PC-9 (cell line): ENCODE results near the gene PRRX1. TPM values are rescaled to one million over a fixed set of nuclear protein-coding genes. Genes with fewer than 3 reads are reported as not detected.
A peak's percentile ranks its signal among the peaks of the same experiment; 100 is the strongest.

ENCODE experiments used
- Bru-seq: library from RNA; stranded (reverse); fragments of 400-500 nt; gene quantifications from one replicate; lab custom pipeline; 2021; lab: Mats Ljungman, UMichigan
- BruChase-seq, 2 experiments: library from RNA; stranded (reverse); fragments of 400-500 nt; gene quantifications; one replicate each; lab custom pipeline; 2021; lab: Mats Ljungman, UMichigan
- BruUV-seq: library from RNA; stranded (reverse); fragments of 400-500 nt; replicated peaks from 2 replicates; lab custom pipeline; 2021; lab: Mats Ljungman, UMichigan
- CTCF ChIA-PET: fragments of 300-600 bp; sonication (Branson Sonifier 250); formaldehyde crosslinking; loops from one replicate; lab custom pipeline; 2022; ENCODE audit warnings: antibody characterized with exemption; lab: Charles Lee
- POLR2A ChIA-PET: fragments of 300-600 bp; sonication (Branson Sonifier 250); formaldehyde crosslinking; loops from one replicate; lab custom pipeline; 2022; ENCODE audit warnings: antibody characterized with exemption; ENCODE audit not compliant: unreplicated experiment; lab: Charles Lee
- DNase-seq, 2 experiments: peaks; one replicate each; pipeline versions ENCODE4 v3.0.0 to v3.0.0-alpha.2; 2015 to 2022; ENCODE audit warnings: mixed read lengths in 1 of 2
- H2AFZ ChIP-seq: fragments of 200-600 bp; sonication (generic); 2 replicates; pipeline ENCODE4 v1.8.1; 2017; ENCODE audit warnings: antibody characterized with exemption
- H3F3A ChIP-seq: fragments of 200-600 bp; sonication (generic); 2 replicates; pipeline ENCODE4 v1.8.1; 2017; ENCODE audit warnings: antibody characterized with exemption, mild to moderate bottlenecking, low read depth; ENCODE audit not compliant: insufficient read depth
- H3K27ac ChIP-seq: fragments of 200-600 bp; sonication (generic); 2 replicates; pipeline ENCODE4 v1.6.1; 2016; ENCODE audit warnings: mixed run types
- H3K27me3 ChIP-seq: fragments of 200-600 bp; sonication (generic); 2 replicates; pipeline ENCODE4 v1.6.1; 2016; ENCODE audit warnings: low read depth, mixed run types; ENCODE audit not compliant: insufficient read depth
- H3K36me3 ChIP-seq: fragments of 200-600 bp; sonication (generic); 2 replicates; pipeline ENCODE4 v1.6.1; 2016; ENCODE audit warnings: low read depth, mixed run types
- H3K4me1 ChIP-seq: fragments of 200-600 bp; sonication (generic); replicated peaks from 2 replicates; pipeline ENCODE4 v1.6.1; 2016; ENCODE audit warnings: mixed run types; ENCODE audit not compliant: insufficient read depth
- H3K4me2 ChIP-seq: fragments of 200-600 bp; sonication (generic); 2 replicates; pipeline ENCODE4 v1.6.1; 2017; ENCODE audit warnings: mixed run types
- H3K4me3 ChIP-seq: fragments of 200-600 bp; sonication (generic); 2 replicates; pipeline ENCODE4 v1.6.1; 2016; ENCODE audit warnings: mixed run types
- H3K79me2 ChIP-seq: fragments of 200-600 bp; sonication (generic); 2 replicates; pipeline ENCODE4 v1.6.1; 2017; ENCODE audit warnings: low read depth, mixed run types
- H3K9me2 ChIP-seq: fragments of 200-600 bp; sonication (generic); 2 replicates; pipeline ENCODE4 v1.8.1; 2017; ENCODE audit warnings: mild to moderate bottlenecking; ENCODE audit not compliant: insufficient read depth
- H3K9me3 ChIP-seq: fragments of 200-600 bp; sonication (generic); 2 replicates; pipeline ENCODE4 v1.8.1; 2016; ENCODE audit warnings: low read depth; ENCODE audit not compliant: insufficient read depth
- H4K20me1 ChIP-seq: fragments of 200-600 bp; sonication (generic); 2 replicates; pipeline ENCODE4 v1.8.1; 2017; ENCODE audit not compliant: insufficient read depth
- EZH2 ChIP-seq: fragments of 200-600 bp; sonication (generic); IDR thresholded peaks from 2 replicates; pipeline ENCODE4 v1.8.0; 2017; ENCODE audit warnings: antibody characterized with exemption, low read depth
- intact Hi-C: fragments of 100-400 bp; cut with micrococcal nuclease; formaldehyde crosslinking; loops from one replicate; pipeline ENCODE4 v1.10.0; 2022; ENCODE audit not compliant: unreplicated experiment
- long read RNA-seq: library from polyadenylated mRNA; stranded (forward); transcript quantifications from one replicate; pipeline ENCODE4 v2.0.0, GENCODE V29; 2022
- total RNA-seq: library from RNA; stranded (reverse); gene quantifications from 2 replicates; pipeline ENCODE4 v1.2.3, GENCODE V29; 2021
- TF ChIP-seq, protein P1 (sequence below): fragments of 200-600 bp; sonication (generic); conservative IDR thresholded peaks from 2 replicates; pipeline ENCODE4 v1.6.1; 2017; ENCODE audit warnings: mixed run types, antibody characterized with exemption, mild to moderate bottlenecking, moderate library complexity

The PRRX1 gene
- not detected in 2 replicates for total RNA-seq
- percentile 4 among the genes with signal in this experiment for Bru-seq, nascent RNA
- not detected for BruChase-seq, experiment 1, labeled RNA remaining after a 2-hour chase
- BruChase-seq, experiment 2, labeled RNA remaining after a 6-hour chase = percentile 3 among the genes with signal in this experiment
- long read RNA-seq = 0 reads

DNA sequence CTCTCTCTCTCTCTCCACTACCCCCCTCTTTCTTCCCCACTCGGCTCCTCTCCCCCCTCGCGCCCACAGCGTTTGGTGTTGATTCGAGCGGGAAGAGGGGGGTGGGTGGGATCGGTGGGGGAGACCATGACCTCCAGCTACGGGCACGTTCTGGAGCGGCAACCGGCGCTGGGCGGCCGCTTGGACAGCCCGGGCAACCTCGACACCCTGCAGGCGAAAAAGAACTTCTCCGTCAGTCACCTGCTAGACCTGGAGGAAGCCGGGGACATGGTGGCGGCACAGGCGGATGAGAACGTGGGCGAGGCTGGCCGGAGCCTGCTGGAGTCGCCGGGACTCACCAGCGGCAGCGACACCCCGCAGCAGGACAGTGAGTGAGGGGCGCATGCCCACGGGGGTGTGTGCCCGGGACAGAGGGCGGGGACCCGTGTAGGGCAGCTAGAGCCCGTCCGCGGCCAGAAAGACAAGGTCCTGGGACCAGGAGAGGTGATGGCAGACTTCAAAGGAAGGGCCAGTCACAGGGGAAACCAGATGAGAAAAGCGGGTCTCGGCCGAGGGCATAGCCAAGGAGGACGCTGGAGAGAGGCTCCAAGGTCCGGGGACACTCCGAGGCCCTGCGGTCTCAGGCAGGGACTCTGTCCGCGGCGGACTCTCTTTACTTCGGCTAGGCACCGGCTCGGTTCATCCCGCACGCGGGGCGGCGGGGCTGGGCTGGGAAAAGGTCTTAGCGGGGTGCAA, at the start of gene PRRX1:
Gene PRRX1, plus strand, starts transcription at position 39 of the 735 bp plus-strand sequence. Its CDS starts 88 bp downstream, at position 127.
- no peaks in the 10 kb centered on the region for H3F3A ChIP-seq
- CTCF ChIA-PET = no interaction called here
- no peaks in the 10 kb centered on the region for H3K9me3 ChIP-seq
- TF ChIP-seq, protein P1, sequence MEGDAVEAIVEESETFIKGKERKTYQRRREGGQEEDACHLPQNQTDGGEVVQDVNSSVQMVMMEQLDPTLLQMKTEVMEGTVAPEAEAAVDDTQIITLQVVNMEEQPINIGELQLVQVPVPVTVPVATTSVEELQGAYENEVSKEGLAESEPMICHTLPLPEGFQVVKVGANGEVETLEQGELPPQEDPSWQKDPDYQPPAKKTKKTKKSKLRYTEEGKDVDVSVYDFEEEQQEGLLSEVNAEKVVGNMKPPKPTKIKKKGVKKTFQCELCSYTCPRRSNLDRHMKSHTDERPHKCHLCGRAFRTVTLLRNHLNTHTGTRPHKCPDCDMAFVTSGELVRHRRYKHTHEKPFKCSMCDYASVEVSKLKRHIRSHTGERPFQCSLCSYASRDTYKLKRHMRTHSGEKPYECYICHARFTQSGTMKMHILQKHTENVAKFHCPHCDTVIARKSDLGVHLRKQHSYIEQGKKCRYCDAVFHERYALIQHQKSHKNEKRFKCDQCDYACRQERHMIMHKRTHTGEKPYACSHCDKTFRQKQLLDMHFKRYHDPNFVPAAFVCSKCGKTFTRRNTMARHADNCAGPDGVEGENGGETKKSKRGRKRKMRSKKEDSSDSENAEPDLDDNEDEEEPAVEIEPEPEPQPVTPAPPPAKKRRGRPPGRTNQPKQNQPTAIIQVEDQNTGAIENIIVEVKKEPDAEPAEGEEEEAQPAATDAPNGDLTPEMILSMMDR = no peak
- TF ChIP-seq EZH2 = no peak
- H4K20me1 ChIP-seq = no peaks in the 10 kb centered on the region
- no peaks in the 10 kb centered on the region for H3K36me3 ChIP-seq
- H2AFZ ChIP-seq = peak within 1 kb of the TSS; percentile 69
- no peaks in the 10 kb centered on the region for H3K79me2 ChIP-seq
- H3K4me1 ChIP-seq = no peaks in the 10 kb centered on the region
- no TSS peak for BruUV-seq
- H3K9me2 ChIP-seq = no peaks in the 10 kb centered on the region
- intact Hi-C loops = no loop called here
- peak within 1 kb of the TSS; percentile 21; the same call in 1 of the 2 replicates for H3K4me3 ChIP-seq
- peak within 1 kb of the TSS; percentile 59 for H3K4me2 ChIP-seq
- POLR2A ChIA-PET = no interaction called here
- H3K27ac ChIP-seq = no peak within 1 kb of the TSS
- peaks cover 8% of the 10 kb centered on the region for H3K27me3 ChIP-seq
- no peak for DNase-seq

DNA sequence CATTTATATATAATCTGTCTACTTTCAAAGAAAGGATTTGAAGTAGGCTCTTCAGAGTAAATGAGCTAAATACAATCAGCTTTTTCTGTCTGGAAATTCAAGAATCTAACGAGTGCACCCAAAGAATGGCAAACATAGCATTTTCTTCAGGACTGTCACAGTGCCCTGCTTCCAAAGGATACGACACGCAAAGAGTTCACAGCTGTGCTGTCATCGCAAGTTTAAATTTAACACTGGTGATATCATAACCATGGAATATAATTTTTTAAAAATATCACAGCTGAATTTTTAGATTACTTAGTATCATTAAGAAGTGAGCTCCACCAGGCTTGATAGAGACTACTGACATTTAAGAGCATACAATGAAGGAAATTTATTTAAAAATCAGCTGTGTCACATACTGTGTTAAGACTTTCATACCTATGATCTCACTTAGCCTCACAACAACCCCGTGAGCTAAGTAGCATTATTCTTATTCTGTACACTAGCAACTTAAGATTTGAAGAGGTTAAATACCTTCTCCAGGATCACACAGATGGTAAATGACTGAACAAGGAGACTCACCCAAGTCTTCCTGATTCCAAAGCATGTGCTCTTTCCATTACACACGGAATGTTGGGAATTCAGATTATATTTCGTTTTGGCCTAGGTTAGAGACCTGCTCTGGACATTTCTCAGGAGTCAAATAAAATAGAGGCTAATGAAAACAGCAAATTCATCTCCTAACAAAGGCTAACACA, 46.2 kb upstream of the PRRX1 start:
- CTCF ChIA-PET = no interaction called here
- H3K4me3 ChIP-seq = no peak overlapping the region
- no TSS peak for BruUV-seq

DNA sequence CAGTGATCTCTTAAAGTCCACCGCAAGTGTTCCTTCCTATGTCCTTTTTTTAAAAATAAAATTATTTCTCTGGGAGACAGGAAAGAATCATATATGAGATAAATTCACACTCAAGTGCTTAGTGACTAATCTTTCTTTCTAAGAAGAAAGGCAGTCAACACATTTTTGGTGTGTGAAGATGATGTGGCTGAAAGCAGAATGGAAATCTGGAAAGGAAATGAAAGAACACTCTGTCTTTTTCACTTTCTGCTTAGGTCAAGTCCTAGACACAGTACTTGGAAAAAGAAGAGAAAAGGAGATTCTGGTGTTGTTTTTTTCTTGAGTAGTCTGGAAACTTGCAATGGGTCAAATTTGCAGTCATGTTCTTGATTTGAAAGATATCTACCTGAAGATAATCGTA, 45.5 kb upstream of the PRRX1 start:
- intact Hi-C loops = no loop called here

More for the DNA sequence above, 46.2 kb upstream of the PRRX1 start:
- POLR2A ChIA-PET = no interaction called here
- peaks cover 3% of the 10 kb centered on the region; the same call in 1 of the 2 replicates for H3K4me1 ChIP-seq
- H4K20me1 ChIP-seq = no peaks in the 10 kb centered on the region
- no peak overlapping the region for H3K27ac ChIP-seq
- no peaks in the 10 kb centered on the region for H3K9me2 ChIP-seq
- H3K4me2 ChIP-seq = no peak overlapping the region
- intact Hi-C loops = no loop called here
- DNase-seq = no peak
- no peaks in the 10 kb centered on the region for H3K79me2 ChIP-seq
- no peaks in the 10 kb centered on the region for H3F3A ChIP-seq
- H2AFZ ChIP-seq = no peak overlapping the region
- no peak for TF ChIP-seq EZH2
- TF ChIP-seq, protein P1 = no peak
- no peaks in the 10 kb centered on the region for H3K36me3 ChIP-seq
- H3K27me3 ChIP-seq = peaks cover 8% of the 10 kb centered on the region; the same call in 1 of the 2 replicates
- no peaks in the 10 kb centered on the region for H3K9me3 ChIP-seq

More for the DNA sequence above, 45.5 kb upstream of the PRRX1 start:
- H2AFZ ChIP-seq = no peak overlapping the region
- no peaks in the 10 kb centered on the region for H4K20me1 ChIP-seq
- H3K4me1 ChIP-seq = peaks cover 6% of the 10 kb centered on the region; the same call in 1 of the 2 replicates
- POLR2A ChIA-PET = no interaction called here
- no peak overlapping the region for H3K4me2 ChIP-seq
- DNase-seq = no peak
- no peaks in the 10 kb centered on the region for H3K36me3 ChIP-seq
- no peak overlapping the region for H3K27ac ChIP-seq
- no peaks in the 10 kb centered on the region; the same call in 1 of the 2 replicates for H3K9me3 ChIP-seq
- H3F3A ChIP-seq = no peaks in the 10 kb centered on the region
- H3K9me2 ChIP-seq = no peaks in the 10 kb centered on the region
- BruUV-seq = no TSS peak
- no peak overlapping the region for H3K4me3 ChIP-seq
- no peak for TF ChIP-seq EZH2
- CTCF ChIA-PET = no interaction called here
- H3K79me2 ChIP-seq = no peaks in the 10 kb centered on the region
- peaks cover 5% of the 10 kb centered on the region; the same call in 1 of the 2 replicates for H3K27me3 ChIP-seq
